Left lung (tissue), 10 donors: Measurements from ENCODE around the gene TJP2. TPM values are rescaled to one million over a fixed set of nuclear protein-coding genes. Genes with fewer than 3 reads are reported as not detected.
A peak's percentile ranks its signal among the peaks of the same experiment; 100 is the strongest.

ENCODE experiments used
- ATAC-seq: fragments of 200-7000 bp; cut with Tn5 transposase; one replicate; pipeline ENCODE4 v1.9.1; 2020; ENCODE audit warnings: moderate library complexity
- DNase-seq, 4 donors: peaks; one replicate each; pipeline ENCODE4 v3.0.0-alpha.2; 2013 to 2020
- H3K27ac ChIP-seq, 2 donors: fragments of 200-600 bp; sonication (generic) in 1 of 2; one replicate each; pipeline versions ENCODE4 v1.5.0 to v1.8.0; 2020 to 2021
- H3K27me3 ChIP-seq, 2 donors: fragments of 200-600 bp; sonication (generic) in 1 of 2; one replicate each; pipeline versions ENCODE4 v1.5.0 to v1.8.0; 2020 to 2021
- H3K36me3 ChIP-seq, 2 donors: fragments of 200-600 bp; sonication (generic) in 1 of 2; one replicate each; pipeline versions ENCODE4 v1.5.0 to v1.8.0; 2020 to 2021
- H3K4me1 ChIP-seq, 2 donors: fragments of 200-600 bp; one replicate each; pipeline ENCODE4 v1.8.0; 2021
- H3K4me3 ChIP-seq, 2 donors: fragments of 200-600 bp; sonication (generic) in 1 of 2; one replicate each; pipeline versions ENCODE4 v1.5.0 to v1.8.0; 2020 to 2021; ENCODE audit warnings: mild to moderate bottlenecking in 1 of 2
- H3K9me3 ChIP-seq, 2 donors: fragments of 200-600 bp; sonication (generic) in 1 of 2; one replicate each; pipeline versions ENCODE4 v1.5.0 to v1.8.0; 2020 to 2021
- CTCF ChIP-seq, 2 donors: fragments of 200-600 bp; sonication (generic) in 1 of 2; IDR thresholded peaks; one replicate each; pipeline versions ENCODE4 v1.5.0 to v1.8.0; 2021; ENCODE audit warnings: antibody characterized with exemption in 2 of 2
- intact Hi-C, 2 donors: fragments of 100-400 bp; cut with DNase I; formaldehyde crosslinking; loops; one replicate each; pipeline versions ENCODE4 v1.11.2 to v1.14.2; 2022
- polyA plus RNA-seq, 6 donors: library from polyadenylated mRNA; unstranded; fragments of 120-200 nt; gene quantifications; one replicate each; pipeline ENCODE4 v1.2.1, GENCODE V29; 2013; ENCODE audit not compliant: insufficient read length in 6 of 6
- total RNA-seq, 2 donors: library from RNA; stranded (reverse); fragmentation: NEBNext Ultra II Directional; extraction: Animal tissue kit (Norgen Biotek cat#: 25700); gene quantifications; one replicate each; pipeline ENCODE4 v1.2.1, GENCODE V29; 2021
- donor health status: DM: no; HTN: yes; CAD: no.
- donor health status: DM: no; HTN: no; CAD: no.

Gene TJP2
- total and polyA plus RNA-seq, 8 donors = 93.0 to 139 (median 114) TPM

GRCh38 chr9:69214939-69215338 is 40.9 kb downstream of the TJP2 start:
- no peaks in the 10 kb centered on the region for H3K9me3 ChIP-seq
- no peaks in the 10 kb centered on the region for H3K27me3 ChIP-seq
- H3K4me1 ChIP-seq = peaks cover 0 to 10% of the 10 kb centered on the region in 2 donors
- peaks cover 0 to 38% of the 10 kb centered on the region in 2 donors for H3K36me3 ChIP-seq
- ATAC-seq (peak; percentile 56), DNase-seq (no peak)
- peak overlapping the region in 1 of 2 donors; percentile 41 for H3K27ac ChIP-seq
- intact Hi-C loops = no loop called here
- H3K4me3 ChIP-seq = no peak overlapping the region
- TF ChIP-seq CTCF (IDR thresholded peaks at IDR 0.05) = no peak

GRCh38 chr9:69215774-69216485 is 41.9 kb downstream of the TJP2 start:
- ATAC-seq (peak; percentile 23), DNase-seq (no peak)
- intact Hi-C loops = no loop called here
- no peak for TF ChIP-seq CTCF (IDR thresholded peaks at IDR 0.05)
- Histone ChIP-seq H3K4me1 (peaks cover 0 to 10% of the 10 kb centered on the region in 2 donors), H3K27ac (peak overlapping the region in 1 of 2 donors; percentile 41), H3K36me3 (peaks cover 0 to 45% of the 10 kb centered on the region in 2 donors), H3K27me3 (no peaks in the 10 kb centered on the region), H3K9me3 (no peaks in the 10 kb centered on the region), H3K4me3 (no peak overlapping the region)

GRCh38 chr9:69218166-69218565 is 44.1 kb downstream of the TJP2 start:
- Histone ChIP-seq H3K9me3 (no peaks in the 10 kb centered on the region), H3K27ac (no peak overlapping the region), H3K4me1 (peaks cover 0 to 10% of the 10 kb centered on the region in 2 donors), H3K36me3 (peaks cover 0 to 64% of the 10 kb centered on the region in 2 donors), H3K4me3 (no peak overlapping the region), H3K27me3 (no peaks in the 10 kb centered on the region)
- DNase-seq = no peak
- no peak for ATAC-seq
- intact Hi-C loops = no loop called here
- no peak for TF ChIP-seq CTCF (IDR thresholded peaks at IDR 0.05)

- Histone ChIP-seq H3K4me3 (no peak overlapping the region), H3K36me3 (peaks cover 0 to 74% of the 10 kb centered on the region in 2 donors), H3K27me3 (no peaks in the 10 kb centered on the region), H3K27ac (no peak overlapping the region), H3K4me1 (no peaks in the 10 kb centered on the region), H3K9me3 (no peaks in the 10 kb centered on the region)
- no peak for TF ChIP-seq CTCF (IDR thresholded peaks at IDR 0.05)
- peak in 1 of 4 donors; percentile 78 for DNase-seq
- no peak for ATAC-seq
- intact Hi-C loops = no loop called here
Measured at GRCh38 chr9:69221036-69221435, 47.0 kb downstream of the TJP2 start.

- Histone ChIP-seq H3K4me3 (no peak overlapping the region), H3K27ac (no peak overlapping the region), H3K36me3 (peaks cover 0 to 76% of the 10 kb centered on the region in 2 donors), H3K27me3 (no peaks in the 10 kb centered on the region), H3K4me1 (no peaks in the 10 kb centered on the region), H3K9me3 (no peaks in the 10 kb centered on the region)
- no peak for ATAC-seq
- no peak for DNase-seq
- TF ChIP-seq CTCF (IDR thresholded peaks at IDR 0.05) = no peak
- intact Hi-C loops = no loop called here
Measured at GRCh38 chr9:69222970-69223369, 48.9 kb downstream of the TJP2 start.
